Hepatocyte (in vitro differentiated cells): ENCODE measurements around the gene UVSSA. TPM values are rescaled to one million over a fixed set of nuclear protein-coding genes. Genes with fewer than 3 reads are reported as not detected.
"Not testable (repeated sequence)": the region's sequence is repeated elsewhere in the genome, so short reads cannot be mapped to it uniquely, and the experiment has no call there.

Experiments
- DNase-seq: peaks from one replicate; pipeline ENCODE4 v3.0.0-alpha.2; 2016; ENCODE audit warnings: low spot score
- H2AFZ ChIP-seq: fragments of 200-600 bp; sonication (generic); 2 replicates; pipeline ENCODE4 v1.6.0; 2016; ENCODE audit warnings: antibody characterized with exemption, mild to moderate bottlenecking
- H3K27ac ChIP-seq: fragments of 200-600 bp; sonication (generic); 2 replicates; pipeline ENCODE4 v1.5.1; 2016; ENCODE audit warnings: mild to moderate bottlenecking
- H3K27me3 ChIP-seq: fragments of 200-600 bp; sonication (generic); 2 replicates; pipeline ENCODE4 v1.6.1; 2016
- H3K36me3 ChIP-seq: fragments of 200-600 bp; sonication (generic); replicated peaks from 2 replicates; pipeline ENCODE4 v1.5.1; 2016; ENCODE audit warnings: low read depth; ENCODE audit not compliant: insufficient read depth
- H3K4me1 ChIP-seq: fragments of 200-600 bp; sonication (generic); 2 replicates; pipeline ENCODE4 v1.5.1; 2016; ENCODE audit warnings: mild to moderate bottlenecking, moderate library complexity; ENCODE audit not compliant: insufficient read depth
- H3K4me2 ChIP-seq: fragments of 200-600 bp; sonication (generic); 2 replicates; pipeline ENCODE4 v1.6.0; 2016
- H3K4me3 ChIP-seq: fragments of 200-600 bp; sonication (generic); 2 replicates; pipeline ENCODE4 v1.5.1; 2016; ENCODE audit warnings: mild to moderate bottlenecking
- H3K79me2 ChIP-seq: fragments of 200-600 bp; sonication (generic); 2 replicates; pipeline ENCODE4 v1.6.0; 2017; ENCODE audit warnings: mild to moderate bottlenecking
- H3K9me2 ChIP-seq: fragments of 200-600 bp; sonication (generic); replicated peaks from 2 replicates; pipeline ENCODE4 v1.6.0; 2017; ENCODE audit warnings: mild to moderate bottlenecking; ENCODE audit not compliant: insufficient read depth
- H3K9me3 ChIP-seq: fragments of 200-600 bp; sonication (generic); 2 replicates; pipeline ENCODE4 v1.5.1; 2016; ENCODE audit warnings: low read depth, mild to moderate bottlenecking
- H4K20me1 ChIP-seq: fragments of 200-600 bp; sonication (generic); 2 replicates; pipeline ENCODE4 v1.6.0; 2016; ENCODE audit warnings: mild to moderate bottlenecking; ENCODE audit not compliant: insufficient read depth, poor library complexity, severe bottlenecking
- EZH2 ChIP-seq: fragments of 200-600 bp; sonication (generic); IDR thresholded peaks from 2 replicates; pipeline ENCODE4 v1.6.1; 2016; ENCODE audit warnings: antibody characterized with exemption, mild to moderate bottlenecking, borderline replicate concordance
- EZH2phosphoT487 ChIP-seq: fragments of 200-600 bp; sonication (generic); IDR thresholded peaks from one replicate; pipeline ENCODE4 v1.6.1; 2018; ENCODE audit warnings: antibody characterized with exemption, mild to moderate bottlenecking, low read depth, moderate library complexity; ENCODE audit not compliant: unreplicated experiment, severe bottlenecking
- WGBS: methylation state at CpG from one replicate; pipeline ENCODE4 v1.1.6; 2016; ENCODE audit warnings: low lambda C conversion rate; ENCODE audit errors: missing lambda C conversion rate; 5-methylcytosine and 5-hydroxymethylcytosine counted together
- polyA plus RNA-seq: library from polyadenylated mRNA; unstranded; fragments of >200 nt; fragmentation: Nextera tagmentation; extraction: Ambion mirVana; gene quantifications from 2 replicates; pipeline ENCODE4 v1.2.1, GENCODE V29; 2016
- total RNA-seq: library from RNA; depleted of rRNA; stranded (reverse); fragments of >200 nt; gene quantifications from 2 replicates; pipeline ENCODE4 v1.2.3, GENCODE V29; 2014
- TF ChIP-seq, protein P1 (sequence below): fragments of 200-600 bp; sonication (generic); IDR thresholded peaks from 2 replicates; pipeline ENCODE4 v1.5.1; 2016; ENCODE audit warnings: antibody characterized with exemption, mild to moderate bottlenecking; ENCODE audit not compliant: poor library complexity

Gene UVSSA
- total and polyA plus RNA-seq, 2 experiments from 2014 or later, result 10.6 to 11.0 TPM

- 94% methylated on average over 29 of the region's 29 CpGs for WGBS
- DNase-seq, result no peak
- H3K4me1 ChIP-seq, result no peaks in the 10 kb centered on the region
- no peak overlapping the region for H3K4me3 ChIP-seq
- no peaks in the 10 kb centered on the region for H3K9me3 ChIP-seq
- H3K27ac ChIP-seq, result no peak overlapping the region
- H3K4me2 ChIP-seq, result no peak overlapping the region
- no peaks in the 10 kb centered on the region for H3K79me2 ChIP-seq
- H2AFZ ChIP-seq, result no peak overlapping the region
- H3K36me3 ChIP-seq, result no peaks in the 10 kb centered on the region
- no peaks in the 10 kb centered on the region for H3K9me2 ChIP-seq
- no peaks in the 10 kb centered on the region for H4K20me1 ChIP-seq
- TF ChIP-seq, protein P1, sequence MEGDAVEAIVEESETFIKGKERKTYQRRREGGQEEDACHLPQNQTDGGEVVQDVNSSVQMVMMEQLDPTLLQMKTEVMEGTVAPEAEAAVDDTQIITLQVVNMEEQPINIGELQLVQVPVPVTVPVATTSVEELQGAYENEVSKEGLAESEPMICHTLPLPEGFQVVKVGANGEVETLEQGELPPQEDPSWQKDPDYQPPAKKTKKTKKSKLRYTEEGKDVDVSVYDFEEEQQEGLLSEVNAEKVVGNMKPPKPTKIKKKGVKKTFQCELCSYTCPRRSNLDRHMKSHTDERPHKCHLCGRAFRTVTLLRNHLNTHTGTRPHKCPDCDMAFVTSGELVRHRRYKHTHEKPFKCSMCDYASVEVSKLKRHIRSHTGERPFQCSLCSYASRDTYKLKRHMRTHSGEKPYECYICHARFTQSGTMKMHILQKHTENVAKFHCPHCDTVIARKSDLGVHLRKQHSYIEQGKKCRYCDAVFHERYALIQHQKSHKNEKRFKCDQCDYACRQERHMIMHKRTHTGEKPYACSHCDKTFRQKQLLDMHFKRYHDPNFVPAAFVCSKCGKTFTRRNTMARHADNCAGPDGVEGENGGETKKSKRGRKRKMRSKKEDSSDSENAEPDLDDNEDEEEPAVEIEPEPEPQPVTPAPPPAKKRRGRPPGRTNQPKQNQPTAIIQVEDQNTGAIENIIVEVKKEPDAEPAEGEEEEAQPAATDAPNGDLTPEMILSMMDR, result no peak
- TF ChIP-seq EZH2phosphoT487, result no peak
- TF ChIP-seq EZH2, result no peak
- no peaks in the 10 kb centered on the region for H3K27me3 ChIP-seq
Observed at GRCh38 chr4:1370321-1371124, 23.5 kb downstream of the UVSSA start.

- H3K4me2 ChIP-seq, result no peak overlapping the region
- H3K27ac ChIP-seq, result no peak overlapping the region
- no peaks in the 10 kb centered on the region for H3K9me2 ChIP-seq
- no peak overlapping the region for H3K4me3 ChIP-seq
- DNase-seq, result no peak
- no peak overlapping the region for H2AFZ ChIP-seq
- H3K79me2 ChIP-seq, result no peaks in the 10 kb centered on the region
- H3K36me3 ChIP-seq, result no peaks in the 10 kb centered on the region
- no peaks in the 10 kb centered on the region for H4K20me1 ChIP-seq
- no peaks in the 10 kb centered on the region for H3K4me1 ChIP-seq
- H3K27me3 ChIP-seq, result no peaks in the 10 kb centered on the region
- no peak for TF ChIP-seq EZH2phosphoT487
- no peak for TF ChIP-seq EZH2
- TF ChIP-seq, protein P1, result no peak
- WGBS, result 93% methylated on average over 28 of the region's 28 CpGs
- no peaks in the 10 kb centered on the region for H3K9me3 ChIP-seq
Observed at GRCh38 chr4:1371176-1372165, 24.5 kb downstream of the UVSSA start.

- WGBS, result 91% methylated on average over 12 of the region's 22 CpGs
- not testable (repeated sequence) for H3K79me2 ChIP-seq, H3K4me2 ChIP-seq
Observed at GRCh38 chr4:1372576-1372975, 25.6 kb downstream of the UVSSA start.

More at GRCh38 chr4:1372576-1372975, 25.6 kb downstream of the UVSSA start:
- H3K9me2 ChIP-seq, H3K9me3 ChIP-seq, H2AFZ ChIP-seq, H3K4me1 ChIP-seq, H3K27ac ChIP-seq, H4K20me1 ChIP-seq, H3K27me3 ChIP-seq, DNase-seq, H3K4me3 ChIP-seq, H3K36me3 ChIP-seq: not testable (repeated sequence)
